PC-3 (cell line): ENCODE measurements around the gene KRTAP5-3. TPM values are rescaled to one million over a fixed set of nuclear protein-coding genes. Genes with fewer than 3 reads are reported as not detected.
"Not testable (repeated sequence)": the region's sequence is repeated elsewhere in the genome, so short reads cannot be mapped to it uniquely, and the experiment has no call there.

Source experiments
- ATAC-seq: fragments of 200-7000 bp; cut with Tn5 transposase; 2 replicates; pipeline ENCODE4 v1.9.1; 2020; ENCODE audit warnings: mild to moderate bottlenecking, moderate library complexity
- BruUV-seq: library from RNA; stranded (reverse); fragments of 400-500 nt; replicated peaks from 2 replicates; lab custom pipeline; 2021; lab: Mats Ljungman, UMichigan
- CTCF ChIA-PET: fragments of 300-600 bp; sonication (Branson Sonifier 250); formaldehyde crosslinking; loops from one replicate; lab custom pipeline; 2022; ENCODE audit warnings: antibody characterized with exemption; lab: Charles Lee
- POLR2A ChIA-PET: fragments of 300-600 bp; sonication (Branson Sonifier 250); formaldehyde crosslinking; loops from one replicate; lab custom pipeline; 2022; ENCODE audit warnings: antibody characterized with exemption; ENCODE audit not compliant: unreplicated experiment; lab: Charles Lee
- DNase-seq: peaks from one replicate; pipeline ENCODE4 v3.0.0-alpha.2; 2015
- H2AFZ ChIP-seq: fragments of 300-600 bp; sonication (generic); 2 replicates; pipeline ENCODE4 v1.6.0; 2016; ENCODE audit warnings: antibody characterized with exemption, low read length
- H3F3A ChIP-seq: fragments of 300-600 bp; sonication (generic); one replicate; pipeline ENCODE4 v1.6.0; 2017; ENCODE audit warnings: antibody characterized with exemption, low read length, control low read depth, mild to moderate bottlenecking; ENCODE audit not compliant: unreplicated experiment
- H3K27ac ChIP-seq: fragments of 300-600 bp; sonication (generic); 2 replicates; pipeline ENCODE4 v1.5.1; 2016; ENCODE audit warnings: mild to moderate bottlenecking, low read length
- H3K27me3 ChIP-seq: fragments of 300-600 bp; sonication (generic); 2 replicates; pipeline ENCODE4 v1.6.1; 2016; ENCODE audit warnings: low read length, mixed read lengths
- H3K36me3 ChIP-seq: fragments of 300-600 bp; sonication (generic); 2 replicates; pipeline ENCODE4 v1.6.1; 2016; ENCODE audit warnings: low read depth, mixed run types, low read length, mixed read lengths
- H3K4me1 ChIP-seq: fragments of 300-600 bp; sonication (generic); 2 replicates; pipeline ENCODE4 v1.5.1; 2016; ENCODE audit warnings: low read length; ENCODE audit not compliant: insufficient read depth
- H3K4me2 ChIP-seq: fragments of 300-600 bp; sonication (generic); 2 replicates; pipeline ENCODE4 v1.6.0; 2016; ENCODE audit warnings: low read length
- H3K4me3 ChIP-seq: fragments of 300-600 bp; sonication (generic); 2 replicates; pipeline ENCODE4 v1.5.1; 2016; ENCODE audit warnings: mild to moderate bottlenecking, low read length, mixed read lengths
- H3K79me2 ChIP-seq: fragments of 300-600 bp; sonication (generic); 2 replicates; pipeline ENCODE4 v1.6.1; 2017; ENCODE audit warnings: low read length, mixed read lengths
- H3K9ac ChIP-seq: fragments of 300-600 bp; sonication (generic); 2 replicates; pipeline ENCODE4 v1.6.0; 2016; ENCODE audit warnings: mild to moderate bottlenecking, low read length
- H3K9me2 ChIP-seq: fragments of 300-600 bp; sonication (generic); replicated peaks from 2 replicates; pipeline ENCODE4 v1.6.1; 2016; ENCODE audit warnings: mixed run types, low read length, mixed read lengths
- H3K9me3 ChIP-seq: fragments of 300-600 bp; sonication (generic); 2 replicates; pipeline ENCODE4 v1.6.1; 2016; ENCODE audit warnings: low read length, mixed read lengths
- H4K20me1 ChIP-seq: fragments of 300-600 bp; sonication (generic); 2 replicates; pipeline ENCODE4 v1.6.1; 2016; ENCODE audit warnings: low read length, mixed read lengths
- EZH2 ChIP-seq: fragments of 300-600 bp; sonication (generic); IDR thresholded peaks from one replicate; pipeline ENCODE4 v1.6.1; 2017; ENCODE audit warnings: antibody characterized with exemption, mild to moderate bottlenecking, low read length; ENCODE audit not compliant: unreplicated experiment
- EZH2phosphoT487 ChIP-seq: fragments of 300-600 bp; sonication (generic); IDR thresholded peaks from 2 replicates; pipeline ENCODE4 v1.6.1; 2018; ENCODE audit warnings: mild to moderate bottlenecking, antibody characterized with exemption, low read length, borderline replicate concordance
- intact Hi-C: fragments of 100-400 bp; cut with micrococcal nuclease; formaldehyde crosslinking; loops from 2 replicates; pipeline ENCODE4 v1.9.0; 2023
- total RNA-seq: library from RNA; depleted of rRNA; stranded (reverse); fragments of >200 nt; gene quantifications from 2 replicates; pipeline ENCODE4 v1.2.3, GENCODE V29; 2014
- TF ChIP-seq, protein P1 (sequence below): fragments of 300-600 bp; sonication (generic); conservative IDR thresholded peaks from 2 replicates; pipeline ENCODE4 v1.5.1; 2017; ENCODE audit warnings: antibody characterized with exemption, low read depth, mild to moderate bottlenecking, low read length

Gene KRTAP5-3
- total RNA-seq, 1 experiment from 2014 or later: not detected

- H3K9ac ChIP-seq, H3K4me1 ChIP-seq, BruUV-seq, H3K36me3 ChIP-seq, ATAC-seq, CTCF ChIA-PET, H3F3A ChIP-seq, DNase-seq, H3K9me3 ChIP-seq, H3K4me3 ChIP-seq, POLR2A ChIA-PET, H3K27ac ChIP-seq, H3K79me2 ChIP-seq, intact Hi-C loops, H2AFZ ChIP-seq, H3K9me2 ChIP-seq, H3K4me2 ChIP-seq, H4K20me1 ChIP-seq: not testable (repeated sequence)
- peaks cover 16% of the 10 kb centered on the region for H3K27me3 ChIP-seq
Observed at GRCh38 chr11:1607156-1607845, 962 bp downstream of the KRTAP5-3 start.

GRCh38 chr11:1605923-1606322 lies 2.3 kb downstream of the KRTAP5-3 start:
- H3K79me2 ChIP-seq, BruUV-seq, H4K20me1 ChIP-seq, H3K4me3 ChIP-seq, intact Hi-C loops, H2AFZ ChIP-seq, H3K9ac ChIP-seq, DNase-seq, H3K9me3 ChIP-seq, H3K4me1 ChIP-seq, ATAC-seq, H3K9me2 ChIP-seq, H3F3A ChIP-seq, H3K27ac ChIP-seq, H3K4me2 ChIP-seq, H3K36me3 ChIP-seq, POLR2A ChIA-PET: not testable (repeated sequence)
- H3K27me3 ChIP-seq: peaks cover 26% of the 10 kb centered on the region
- CTCF ChIA-PET: interaction anchor here (1.2 kb wide), 1 partner anchor 11 kb away, joined by 3 read pairs; no protein-coding TSS in a partner anchor

GRCh38 chr11:1604711-1605110 lies 3.6 kb downstream of the KRTAP5-3 start:
- BruUV-seq: no TSS peak
- Histone ChIP-seq H3K27ac (no peak overlapping the region), H3K36me3 (no peaks in the 10 kb centered on the region), H3K9me2 (no peaks in the 10 kb centered on the region), H2AFZ (no peak overlapping the region), H3K4me3 (no peak overlapping the region), H3K9ac (no peak overlapping the region), H3K79me2 (no peaks in the 10 kb centered on the region), H3K4me1 (no peaks in the 10 kb centered on the region), H4K20me1 (no peaks in the 10 kb centered on the region), H3K4me2 (no peak overlapping the region), H3K9me3 (no peaks in the 10 kb centered on the region), H3K27me3 (peaks cover 38% of the 10 kb centered on the region), H3F3A (no peaks in the 10 kb centered on the region)
- ChIA-PET CTCF (interaction anchor here (1.2 kb wide), 1 partner anchor 9 kb away, joined by 3 read pairs; no protein-coding TSS in a partner anchor), POLR2A (no interaction called here)
- intact Hi-C loops: no loop called here
- TF ChIP-seq EZH2 (no peak), EZH2phosphoT487 (no peak)
- TF ChIP-seq, protein P1, sequence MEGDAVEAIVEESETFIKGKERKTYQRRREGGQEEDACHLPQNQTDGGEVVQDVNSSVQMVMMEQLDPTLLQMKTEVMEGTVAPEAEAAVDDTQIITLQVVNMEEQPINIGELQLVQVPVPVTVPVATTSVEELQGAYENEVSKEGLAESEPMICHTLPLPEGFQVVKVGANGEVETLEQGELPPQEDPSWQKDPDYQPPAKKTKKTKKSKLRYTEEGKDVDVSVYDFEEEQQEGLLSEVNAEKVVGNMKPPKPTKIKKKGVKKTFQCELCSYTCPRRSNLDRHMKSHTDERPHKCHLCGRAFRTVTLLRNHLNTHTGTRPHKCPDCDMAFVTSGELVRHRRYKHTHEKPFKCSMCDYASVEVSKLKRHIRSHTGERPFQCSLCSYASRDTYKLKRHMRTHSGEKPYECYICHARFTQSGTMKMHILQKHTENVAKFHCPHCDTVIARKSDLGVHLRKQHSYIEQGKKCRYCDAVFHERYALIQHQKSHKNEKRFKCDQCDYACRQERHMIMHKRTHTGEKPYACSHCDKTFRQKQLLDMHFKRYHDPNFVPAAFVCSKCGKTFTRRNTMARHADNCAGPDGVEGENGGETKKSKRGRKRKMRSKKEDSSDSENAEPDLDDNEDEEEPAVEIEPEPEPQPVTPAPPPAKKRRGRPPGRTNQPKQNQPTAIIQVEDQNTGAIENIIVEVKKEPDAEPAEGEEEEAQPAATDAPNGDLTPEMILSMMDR: no peak
- ATAC-seq (no peak), DNase-seq (no peak)
